ENCODE data around the gene LRRC4C.

LRRC4C gene

DNA sequence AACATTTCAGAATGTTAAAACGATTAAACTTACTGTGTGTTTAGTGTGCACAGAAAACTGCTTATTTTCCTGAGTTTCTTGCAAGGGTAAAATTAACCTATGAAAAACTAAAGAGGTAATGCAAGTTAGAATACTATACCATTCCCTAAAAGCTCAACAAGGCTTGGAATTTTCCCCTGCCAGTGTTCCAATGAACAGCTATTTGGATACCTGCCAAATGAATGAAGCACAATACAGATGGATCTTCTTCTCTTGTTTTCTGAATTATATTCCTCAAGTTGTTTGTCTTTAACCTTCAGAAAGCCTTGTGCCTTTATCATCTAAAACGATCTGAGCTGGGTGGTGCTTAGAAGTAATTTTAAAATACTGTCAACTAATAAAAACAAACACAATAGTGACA, 204.5 kb downstream of the LRRC4C start:
- H3K4me3 ChIP-seq (replicated peaks; ENCODE audit: low read depth, low read length): no peak overlapping the region
- H3K36me3 ChIP-seq (ENCODE audit: control insufficient read depth, insufficient read depth, low read length): no peaks in the 10 kb centered on the region
- H3K27me3 ChIP-seq (replicated peaks; ENCODE audit: control insufficient read depth, insufficient read depth, low read length): no peaks in the 10 kb centered on the region
- no peak for DNase-seq (ENCODE audit: extremely low read depth, insufficient read length)
- TF ChIP-seq, protein P1, sequence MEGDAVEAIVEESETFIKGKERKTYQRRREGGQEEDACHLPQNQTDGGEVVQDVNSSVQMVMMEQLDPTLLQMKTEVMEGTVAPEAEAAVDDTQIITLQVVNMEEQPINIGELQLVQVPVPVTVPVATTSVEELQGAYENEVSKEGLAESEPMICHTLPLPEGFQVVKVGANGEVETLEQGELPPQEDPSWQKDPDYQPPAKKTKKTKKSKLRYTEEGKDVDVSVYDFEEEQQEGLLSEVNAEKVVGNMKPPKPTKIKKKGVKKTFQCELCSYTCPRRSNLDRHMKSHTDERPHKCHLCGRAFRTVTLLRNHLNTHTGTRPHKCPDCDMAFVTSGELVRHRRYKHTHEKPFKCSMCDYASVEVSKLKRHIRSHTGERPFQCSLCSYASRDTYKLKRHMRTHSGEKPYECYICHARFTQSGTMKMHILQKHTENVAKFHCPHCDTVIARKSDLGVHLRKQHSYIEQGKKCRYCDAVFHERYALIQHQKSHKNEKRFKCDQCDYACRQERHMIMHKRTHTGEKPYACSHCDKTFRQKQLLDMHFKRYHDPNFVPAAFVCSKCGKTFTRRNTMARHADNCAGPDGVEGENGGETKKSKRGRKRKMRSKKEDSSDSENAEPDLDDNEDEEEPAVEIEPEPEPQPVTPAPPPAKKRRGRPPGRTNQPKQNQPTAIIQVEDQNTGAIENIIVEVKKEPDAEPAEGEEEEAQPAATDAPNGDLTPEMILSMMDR (IDR thresholded peaks at IDR 0.05; ENCODE audit: insufficient read depth, low read length, poor library complexity, severe bottlenecking): no peak

DNA sequence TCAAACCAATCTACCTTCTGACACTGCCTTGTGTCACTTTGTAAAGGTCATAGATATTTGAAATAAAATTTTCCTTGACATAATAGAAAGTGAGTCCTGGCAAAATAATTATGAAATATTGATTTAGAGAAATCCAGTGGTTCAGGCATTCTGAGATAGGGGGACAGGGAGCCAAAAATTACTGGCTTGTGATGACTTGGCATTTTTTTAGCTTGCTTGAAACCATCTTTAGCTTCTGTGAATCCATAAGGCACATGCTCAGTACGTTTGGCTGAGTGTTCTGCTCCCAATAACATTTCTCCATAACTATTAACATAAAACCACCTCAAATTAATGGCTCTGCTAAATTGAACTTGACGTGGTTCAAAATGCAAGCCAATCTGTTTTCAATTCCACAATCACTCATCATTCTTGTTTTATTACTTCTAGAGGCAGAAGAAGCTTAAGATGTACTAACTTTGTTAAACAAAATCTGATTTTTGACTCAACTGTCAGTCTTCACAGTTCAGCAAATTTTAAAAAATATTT, 209.0 kb downstream of the LRRC4C start:
- H3K4me3 ChIP-seq (replicated peaks; ENCODE audit: low read depth, low read length): no peak overlapping the region
- no peaks in the 10 kb centered on the region for H3K36me3 ChIP-seq (ENCODE audit: control insufficient read depth, insufficient read depth, low read length)
- TF ChIP-seq, protein P1 (IDR thresholded peaks at IDR 0.05; ENCODE audit: insufficient read depth, low read length, poor library complexity, severe bottlenecking): no peak
- DNase-seq (ENCODE audit: extremely low read depth, insufficient read length): no peak
- H3K27me3 ChIP-seq (replicated peaks; ENCODE audit: control insufficient read depth, insufficient read depth, low read length): no peaks in the 10 kb centered on the region

DNA sequence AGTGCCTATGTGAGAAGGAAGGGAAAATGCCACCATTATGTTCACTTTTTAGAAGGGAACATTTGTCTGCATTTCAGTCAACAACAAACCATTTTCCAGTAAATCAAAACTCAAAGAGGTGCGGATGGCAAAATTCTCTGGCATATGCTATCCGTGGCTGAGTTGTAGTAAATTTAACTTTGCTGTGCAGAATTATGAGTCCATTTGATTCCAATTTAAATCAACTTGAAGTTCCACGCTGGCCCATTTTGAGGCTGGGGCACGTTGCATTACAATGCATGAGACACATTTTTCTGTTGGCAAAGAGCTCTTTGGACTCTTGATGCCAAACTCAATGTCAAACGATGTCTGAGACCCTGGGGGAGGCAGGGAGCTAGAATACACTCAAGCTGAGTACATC, 211.8 kb downstream of the LRRC4C start:
- no peaks in the 10 kb centered on the region for H3K36me3 ChIP-seq (ENCODE audit: control insufficient read depth, insufficient read depth, low read length)
- TF ChIP-seq, protein P1 (IDR thresholded peaks at IDR 0.05; ENCODE audit: insufficient read depth, low read length, poor library complexity, severe bottlenecking): no peak
- H3K4me3 ChIP-seq (replicated peaks; ENCODE audit: low read depth, low read length): no peak overlapping the region
- no peaks in the 10 kb centered on the region for H3K27me3 ChIP-seq (replicated peaks; ENCODE audit: control insufficient read depth, insufficient read depth, low read length)
- DNase-seq (ENCODE audit: extremely low read depth, insufficient read length): no peak

DNA sequence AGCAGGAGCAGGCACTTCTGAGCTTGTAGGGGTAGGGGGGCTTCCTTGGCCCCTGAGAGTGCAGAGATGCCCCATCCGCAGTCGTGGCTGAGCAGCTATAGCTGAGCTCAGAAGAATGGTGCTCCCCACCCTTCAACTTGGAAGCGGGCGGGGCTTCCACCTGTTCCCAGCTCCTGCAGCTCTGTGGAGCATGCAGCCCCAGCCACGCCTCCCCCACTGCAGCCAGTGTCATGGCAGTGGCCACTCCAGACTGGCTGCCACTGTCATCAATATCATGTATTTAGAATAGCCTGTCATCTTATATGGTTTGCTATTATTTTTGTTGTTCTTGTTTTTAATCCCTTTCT, 213.1 kb downstream of the LRRC4C start:
- H3K27me3 ChIP-seq (replicated peaks; ENCODE audit: control insufficient read depth, insufficient read depth, low read length): no peaks in the 10 kb centered on the region
- no peaks in the 10 kb centered on the region for H3K36me3 ChIP-seq (ENCODE audit: control insufficient read depth, insufficient read depth, low read length)
- no peak overlapping the region for H3K4me3 ChIP-seq (replicated peaks; ENCODE audit: low read depth, low read length)
- TF ChIP-seq, protein P1 (IDR thresholded peaks at IDR 0.05; ENCODE audit: insufficient read depth, low read length, poor library complexity, severe bottlenecking): no peak
- no peak for DNase-seq (ENCODE audit: extremely low read depth, insufficient read length)

DNA sequence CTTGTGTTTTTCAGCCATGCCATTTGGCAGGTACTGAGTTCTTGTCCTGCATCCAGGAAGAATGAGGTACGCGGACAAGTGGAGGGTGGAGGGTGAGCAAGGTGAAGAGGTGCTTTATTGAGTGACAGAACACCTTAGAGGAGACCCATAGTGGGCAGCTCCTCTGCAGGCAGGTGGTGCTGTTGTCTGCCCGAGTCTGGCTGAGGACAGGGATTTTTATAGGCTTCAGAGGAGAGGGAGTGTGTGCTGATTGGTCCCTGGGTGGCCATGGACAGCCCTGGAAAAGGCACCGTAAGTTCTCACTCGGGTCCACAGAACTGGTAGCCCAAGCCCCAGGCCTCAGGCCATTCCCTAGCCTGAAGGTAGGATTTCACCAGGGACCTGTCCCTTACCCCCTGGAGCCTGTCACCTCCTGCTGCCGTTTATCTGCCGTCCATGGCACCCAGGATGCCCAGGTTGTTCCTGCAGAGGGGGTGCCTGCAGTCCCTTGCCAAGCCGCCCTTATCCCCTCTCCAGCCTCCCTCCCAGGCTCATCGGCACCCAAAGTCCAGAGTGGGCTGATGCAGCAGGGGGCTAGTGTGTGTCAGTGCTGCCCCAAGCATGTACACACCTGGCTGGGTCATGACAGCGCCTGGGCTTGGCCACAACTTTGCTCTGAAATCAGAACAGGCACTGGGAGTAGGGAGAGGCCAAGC, 213.6 kb downstream of the LRRC4C start:
- Histone ChIP-seq H3K4me3 (replicated peaks; ENCODE audit: low read depth, low read length) (no peak overlapping the region), H3K36me3 (ENCODE audit: control insufficient read depth, insufficient read depth, low read length) (no peaks in the 10 kb centered on the region), H3K27me3 (replicated peaks; ENCODE audit: control insufficient read depth, insufficient read depth, low read length) (no peaks in the 10 kb centered on the region)
- DNase-seq (ENCODE audit: extremely low read depth, insufficient read length): no peak
- TF ChIP-seq, protein P1 (IDR thresholded peaks at IDR 0.05; ENCODE audit: insufficient read depth, low read length, poor library complexity, severe bottlenecking): peak; percentile 10
